NT2/D1 (cell line): ENCODE results near the gene SPOCD1.

Experiments used
- SUZ12 ChIP-seq: IDR thresholded peaks from 2 replicates; pipeline ENCODE4 v1.6.1; 2011; ENCODE audit not compliant: insufficient read length, insufficient read depth; ENCODE audit errors: extremely low read depth
- YY1 ChIP-seq: IDR thresholded peaks from 2 replicates; pipeline ENCODE4 v1.6.1; 2011; ENCODE audit not compliant: insufficient read length, insufficient read depth

DNA sequence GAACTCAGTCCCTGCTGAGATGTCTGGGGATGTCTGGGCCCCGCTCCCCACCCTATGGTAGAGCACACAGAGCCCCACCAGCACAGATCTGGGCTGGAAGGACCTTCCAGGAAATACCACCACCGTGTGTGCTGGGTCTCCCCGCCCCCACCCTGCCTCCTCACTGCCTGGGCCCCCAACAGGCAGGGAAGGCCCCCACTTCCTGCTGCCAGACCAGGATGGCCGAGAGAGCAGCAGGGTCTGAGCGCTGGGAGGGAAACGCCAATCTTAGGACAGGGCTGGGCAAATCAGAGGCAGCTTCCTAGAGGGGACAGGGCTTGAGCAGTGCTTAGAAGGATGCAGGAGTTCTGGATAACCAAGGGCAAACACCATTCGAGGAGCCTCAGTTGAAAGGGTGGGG lies 63.6 kb downstream of the SPOCD1 start:
- no peak for TF ChIP-seq YY1
- no peak for TF ChIP-seq SUZ12
